SK-N-MC (cell line): ENCODE data around the gene SMAD7.

Source experiments
- DNase-seq: peaks from one replicate; pipeline ENCODE4 v3.0.0-alpha.2; 2011; ENCODE audit warnings: low read depth, low spot score
- H3K27ac ChIP-seq: fragments of 200-600 bp; sonication (generic); 2 replicates; pipeline ENCODE4 v1.5.1; 2016; ENCODE audit warnings: mixed run types
- H3K36me3 ChIP-seq: fragments of 200-600 bp; sonication (generic); 2 replicates; pipeline ENCODE4 v1.6.1; 2017; ENCODE audit warnings: antibody characterized with exemption, low read length, mixed read lengths; ENCODE audit not compliant: insufficient read depth
- H3K4me3 ChIP-seq: fragments of 200-600 bp; sonication (generic); 2 replicates; pipeline ENCODE4 v1.5.1; 2016
- H3K9ac ChIP-seq: fragments of 200-600 bp; sonication (generic); 2 replicates; pipeline ENCODE4 v1.8.0; 2017; ENCODE audit warnings: mixed run types, mixed read lengths; ENCODE audit not compliant: insufficient read length
- H3K9me3 ChIP-seq: fragments of 200-600 bp; sonication (generic); 2 replicates; pipeline ENCODE4 v1.6.1; 2017; ENCODE audit warnings: low read depth, mild to moderate bottlenecking, antibody characterized with exemption, low read length, moderate library complexity, mixed read lengths
- EZH2 ChIP-seq: fragments of 200-600 bp; sonication (generic); IDR thresholded peaks from one replicate; pipeline ENCODE4 v1.6.1; 2017; ENCODE audit warnings: antibody characterized with exemption
- FOXP2 ChIP-seq: optimal IDR thresholded peaks from 2 replicates; pipeline ENCODE3; 2011; ENCODE audit warnings: mild to moderate bottlenecking, moderate library complexity; ENCODE audit not compliant: insufficient read depth; ENCODE audit errors: extremely low read length, control extremely low read depth
- POLR2AphosphoS5 ChIP-seq: IDR thresholded peaks from 2 replicates; pipeline ENCODE4 v1.6.1; 2012; ENCODE audit warnings: mild to moderate bottlenecking, low read depth, low read length, borderline replicate concordance

Gene SMAD7

DNA sequence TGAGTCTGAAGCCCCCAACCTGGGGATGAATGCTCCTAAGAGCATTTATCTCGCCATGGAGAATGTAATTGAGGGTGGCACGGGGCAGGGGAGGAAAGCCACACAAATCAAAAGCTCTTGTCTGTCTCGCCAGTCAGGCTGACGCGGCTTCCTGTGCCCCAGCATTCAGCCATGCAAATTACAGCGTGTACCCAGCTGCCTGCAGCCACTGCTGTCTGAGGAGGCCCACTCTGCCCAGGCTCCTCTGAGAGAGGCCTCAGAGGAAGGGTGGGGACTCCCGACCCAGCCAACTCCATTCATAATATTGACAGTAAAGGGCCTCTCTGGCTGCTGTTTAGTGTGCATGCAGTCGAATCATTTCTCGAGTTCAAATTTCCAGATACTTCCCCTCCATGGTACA is 22.0 kb downstream of the SMAD7 start:
- peak overlapping the region; percentile 49 for H3K4me3 ChIP-seq
- H3K9ac ChIP-seq = peak overlapping the region; percentile 35
- DNase-seq = no peak

GRCh38 chr18:48927286-48928080 is 23.3 kb downstream of the SMAD7 start:
- H3K36me3 ChIP-seq = no peaks in the 10 kb centered on the region
- no peak for TF ChIP-seq POLR2AphosphoS5
- TF ChIP-seq FOXP2 = no peak
- no peak for TF ChIP-seq EZH2
- no peak overlapping the region for H3K4me3 ChIP-seq
- H3K27ac ChIP-seq = peak overlapping the region; percentile 93
- no peaks in the 10 kb centered on the region for H3K9me3 ChIP-seq
- no peak for DNase-seq
- no peak overlapping the region for H3K9ac ChIP-seq

More for the DNA sequence above, 22.0 kb downstream of the SMAD7 start:
- no peaks in the 10 kb centered on the region for H3K9me3 ChIP-seq
- H3K27ac ChIP-seq = peak overlapping the region; percentile 93
- TF ChIP-seq FOXP2 (no peak), EZH2 (no peak), POLR2AphosphoS5 (no peak)
- no peaks in the 10 kb centered on the region for H3K36me3 ChIP-seq

- H3K9me3 ChIP-seq = no peaks in the 10 kb centered on the region
- no peak for DNase-seq
- peaks cover 2% of the 10 kb centered on the region; the same call in 1 of the 2 replicates for H3K36me3 ChIP-seq
- TF ChIP-seq FOXP2 (no peak), POLR2AphosphoS5 (no peak), EZH2 (no peak)
- H3K27ac ChIP-seq = peak overlapping the region; percentile 74
- H3K9ac ChIP-seq = no peak overlapping the region
- no peak overlapping the region for H3K4me3 ChIP-seq
Observed at GRCh38 chr18:48926420-48926857, 24.3 kb downstream of the SMAD7 start.

- peak overlapping the region; percentile 47; the same call in 1 of the 2 replicates for H3K4me3 ChIP-seq
- no peak for DNase-seq
- H3K9me3 ChIP-seq = no peaks in the 10 kb centered on the region
- TF ChIP-seq FOXP2 = no peak
- H3K9ac ChIP-seq = no peak overlapping the region
- H3K27ac ChIP-seq = peak overlapping the region; percentile 97
- H3K36me3 ChIP-seq = peaks cover 11% of the 10 kb centered on the region; the same call in 1 of the 2 replicates
Observed at GRCh38 chr18:48925491-48925780, 25.3 kb downstream of the SMAD7 start.

DNA sequence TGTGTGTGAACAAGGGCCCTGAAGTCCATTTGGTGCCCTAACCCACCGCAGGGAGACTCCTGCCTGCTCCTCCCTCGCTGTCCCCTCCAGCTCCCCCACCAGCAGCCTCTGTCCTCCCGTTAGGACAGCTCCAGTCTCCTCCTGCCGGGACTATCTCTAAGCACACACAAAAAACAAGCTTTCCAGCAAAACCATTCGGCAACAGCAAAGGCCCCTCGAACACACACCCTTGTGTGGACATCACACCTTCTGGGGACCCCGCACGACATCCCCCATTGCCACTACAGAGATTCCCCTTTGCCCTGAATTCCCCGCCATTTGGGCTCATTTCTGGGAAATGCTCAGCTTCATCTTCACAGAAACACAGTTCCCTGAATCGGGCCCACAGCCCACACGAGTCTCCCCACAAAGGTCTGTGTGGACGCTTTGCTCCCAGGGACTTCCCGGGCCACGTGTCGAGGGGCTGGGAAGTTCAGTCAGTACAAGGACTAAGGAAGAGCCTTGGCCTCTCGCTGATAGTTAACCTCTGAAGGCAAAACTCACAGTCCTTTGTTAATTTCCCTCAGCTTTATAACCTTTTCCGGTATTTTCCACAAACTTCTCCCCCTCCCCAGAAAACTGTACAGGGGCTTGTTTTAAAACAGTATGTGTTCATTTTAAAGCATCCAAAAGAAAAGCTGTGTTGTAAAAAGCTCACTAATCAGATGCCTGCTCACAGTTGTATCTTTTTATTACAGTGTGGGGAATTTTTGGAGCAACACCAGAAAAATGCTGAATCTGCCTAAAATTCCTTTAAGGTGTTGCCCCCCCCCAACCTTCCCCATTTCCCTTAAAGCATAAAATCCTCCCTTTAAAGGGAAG is 25.9 kb downstream of the SMAD7 start:
- H3K9ac ChIP-seq = peak overlapping the region; percentile 62
- H3K4me3 ChIP-seq = peak overlapping the region; percentile 47

GRCh38 chr18:48923746-48924629 is 26.8 kb downstream of the SMAD7 start:
- no peak for DNase-seq
- Histone ChIP-seq H3K4me3 (peak overlapping the region; percentile 58), H3K9me3 (no peaks in the 10 kb centered on the region), H3K27ac (peak overlapping the region; percentile 97), H3K9ac (no peak overlapping the region), H3K36me3 (peaks cover 15% of the 10 kb centered on the region; the same call in 1 of the 2 replicates)
- TF ChIP-seq EZH2 = no peak
- peak; percentile 67 for TF ChIP-seq FOXP2

More for the DNA sequence above, 25.9 kb downstream of the SMAD7 start:
- no peaks in the 10 kb centered on the region for H3K9me3 ChIP-seq
- DNase-seq = no peak
- 0 out of 2 replicates have a peak, but pooled peaks have one; percentile 20 for TF ChIP-seq POLR2AphosphoS5
- TF ChIP-seq EZH2 = no peak
- peak overlapping the region; percentile 97 for H3K27ac ChIP-seq
- H3K36me3 ChIP-seq = peaks cover 15% of the 10 kb centered on the region; the same call in 1 of the 2 replicates

- peaks cover 15% of the 10 kb centered on the region; the same call in 1 of the 2 replicates for H3K36me3 ChIP-seq
- no peak overlapping the region for H3K9ac ChIP-seq
- DNase-seq = peak; percentile 55
- peak overlapping the region; percentile 58 for H3K4me3 ChIP-seq
- TF ChIP-seq POLR2AphosphoS5 (0 out of 2 replicates have a peak, but pooled peaks have one; percentile 26), FOXP2 (peak; percentile 48), EZH2 (no peak)
- H3K27ac ChIP-seq = peak overlapping the region; percentile 91
- no peaks in the 10 kb centered on the region for H3K9me3 ChIP-seq
Observed at GRCh38 chr18:48922801-48923730, 27.7 kb downstream of the SMAD7 start.
